Neural progenitor cell (in vitro differentiated cells): ENCODE results near the gene CRHR1. TPM values are rescaled to one million over a fixed set of nuclear protein-coding genes. Genes with fewer than 3 reads are reported as not detected.

Experiments
- DNase-seq: peaks from one replicate; pipeline ENCODE4 v3.0.0-alpha.2; 2016; ENCODE audit warnings: low spot score
- H2AFZ ChIP-seq: fragments of 200-600 bp; sonication (generic); replicated peaks from 2 replicates; pipeline ENCODE4 v1.6.1; 2016; ENCODE audit warnings: antibody characterized with exemption
- H3F3A ChIP-seq: fragments of 200-600 bp; sonication (generic); 2 replicates; pipeline ENCODE4 v1.6.1; 2016; ENCODE audit warnings: antibody characterized with exemption, low read depth
- H3K27ac ChIP-seq: fragments of 200-600 bp; sonication (generic); 2 replicates; pipeline ENCODE4 v1.5.1; 2016; ENCODE audit warnings: mild to moderate bottlenecking
- H3K27me3 ChIP-seq: fragments of 200-600 bp; sonication (generic); 2 replicates; pipeline ENCODE4 v1.6.1; 2016; ENCODE audit warnings: mild to moderate bottlenecking, moderate library complexity
- H3K36me3 ChIP-seq: fragments of 200-600 bp; sonication (generic); 2 replicates; pipeline ENCODE4 v1.5.1; 2016
- H3K4me1 ChIP-seq: fragments of 200-600 bp; sonication (generic); 2 replicates; pipeline ENCODE4 v1.6.1; 2016; ENCODE audit warnings: mixed run types
- H3K4me2 ChIP-seq: fragments of 200-600 bp; sonication (generic); 2 replicates; pipeline ENCODE4 v1.6.1; 2016
- H3K4me3 ChIP-seq: fragments of 200-600 bp; sonication (generic); 2 replicates; pipeline ENCODE4 v1.5.1; 2016
- H3K79me2 ChIP-seq: fragments of 200-600 bp; sonication (generic); 2 replicates; pipeline ENCODE4 v1.6.1; 2016; ENCODE audit warnings: low read depth
- H3K9ac ChIP-seq: fragments of 200-600 bp; sonication (generic); 2 replicates; pipeline ENCODE4 v1.6.1; 2016
- H3K9me3 ChIP-seq: fragments of 200-600 bp; sonication (generic); 2 replicates; pipeline ENCODE4 v1.5.1; 2016; ENCODE audit warnings: low read depth
- H4K20me1 ChIP-seq: fragments of 200-600 bp; sonication (generic); 2 replicates; pipeline ENCODE4 v1.6.1; 2016; ENCODE audit warnings: low read depth
- H3K27ac Mint-ChIP-seq: 3 replicates; pipeline ENCODE4 v1.8.0; 2021; ENCODE audit warnings: mixed read lengths
- H3K27me3 Mint-ChIP-seq: 2 replicates; pipeline ENCODE4 v1.8.0; 2022; ENCODE audit warnings: low read depth, mild to moderate bottlenecking, inconsistent platforms, moderate library complexity, mixed read lengths; ENCODE audit not compliant: insufficient read depth
- H3K36me3 Mint-ChIP-seq: 3 replicates; pipeline ENCODE4 v1.8.0; 2021; ENCODE audit warnings: mixed read lengths
- H3K4me1 Mint-ChIP-seq: 3 replicates; pipeline ENCODE4 v1.8.0; 2021; ENCODE audit warnings: mixed read lengths
- H3K4me3 Mint-ChIP-seq: 3 replicates; pipeline ENCODE4 v1.8.0; 2021; ENCODE audit warnings: mild to moderate bottlenecking, moderate library complexity, mixed read lengths
- H3K9me3 Mint-ChIP-seq: 3 replicates; pipeline ENCODE4 v1.8.0; 2020; ENCODE audit warnings: mixed read lengths
- CTCF ChIP-seq: fragments of 200-600 bp; sonication (generic); IDR thresholded peaks from 2 replicates; pipeline ENCODE4 v1.5.1; 2017; ENCODE audit warnings: antibody characterized with exemption, mild to moderate bottlenecking
- EZH2 ChIP-seq: fragments of 200-600 bp; sonication (generic); IDR thresholded peaks from 2 replicates; pipeline ENCODE4 v1.6.1; 2017; ENCODE audit warnings: antibody characterized with exemption, mild to moderate bottlenecking, moderate library complexity
- EZH2phosphoT487 ChIP-seq: fragments of 200-600 bp; sonication (generic); IDR thresholded peaks from 2 replicates; pipeline ENCODE4 v1.6.1; 2017; ENCODE audit warnings: antibody characterized with exemption
- total RNA-seq: library from RNA; depleted of rRNA; stranded (reverse); fragments of >200 nt; gene quantifications from 2 replicates; pipeline ENCODE4 v1.2.3, GENCODE V29; 2015; ENCODE audit warnings: low replicate concordance

Gene CRHR1
- total RNA-seq, 1 donor from 2014 or later, result 3.4 TPM

DNA sequence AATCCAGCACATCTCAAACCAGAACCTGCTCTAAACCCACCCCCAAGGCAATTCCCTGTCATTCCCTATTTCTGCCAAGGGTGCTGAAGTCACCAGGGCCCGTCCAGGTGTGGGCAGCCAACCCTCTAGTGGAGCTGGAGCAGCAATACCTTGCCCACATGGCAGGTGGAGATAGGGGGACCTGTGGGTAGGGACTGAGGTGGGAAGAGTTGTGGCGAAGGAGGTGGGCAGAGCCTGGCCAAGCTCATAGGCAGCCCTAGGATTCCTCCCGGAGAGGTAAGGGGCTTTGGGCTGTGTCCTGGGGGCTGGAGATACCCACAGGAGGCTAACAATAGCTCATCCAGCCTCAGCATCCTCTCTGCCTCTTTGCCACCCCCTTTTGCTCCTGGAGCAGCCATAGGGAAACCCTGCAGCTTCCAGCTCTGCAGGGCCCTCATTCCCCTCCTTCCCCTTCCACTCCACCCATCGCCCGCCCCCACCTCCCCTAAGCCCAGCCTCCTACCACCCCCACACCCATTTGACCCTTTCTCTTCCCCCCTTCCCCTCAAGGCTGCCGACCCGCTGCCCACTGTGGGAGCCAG is 30.4 kb upstream of the CRHR1 start:
- TF ChIP-seq CTCF (no peak), EZH2phosphoT487 (no peak), EZH2 (no peak)
- peaks cover 14% of the 10 kb centered on the region for H3K4me1 ChIP-seq
- no peaks in the 10 kb centered on the region for H3K79me2 ChIP-seq
- no peak overlapping the region for H3K9ac ChIP-seq
- H2AFZ ChIP-seq, result no peak overlapping the region
- Mint-ChIP-seq H3K27ac (no peak overlapping the region), H3K27me3 (peaks cover 7% of the 10 kb centered on the region), H3K36me3 (no peaks in the 10 kb centered on the region), H3K4me1 (peaks cover 11% of the 10 kb centered on the region), H3K9me3 (no peaks in the 10 kb centered on the region), H3K4me3 (no peak overlapping the region)
- H3K27me3 ChIP-seq, result peaks cover 53% of the 10 kb centered on the region
- no peak for DNase-seq
- H3F3A ChIP-seq, result no peaks in the 10 kb centered on the region
- H4K20me1 ChIP-seq, result no peaks in the 10 kb centered on the region
- no peak overlapping the region for H3K27ac ChIP-seq
- H3K4me3 ChIP-seq, result no peak overlapping the region
- no peak overlapping the region for H3K4me2 ChIP-seq
- H3K9me3 ChIP-seq, result no peaks in the 10 kb centered on the region
- no peaks in the 10 kb centered on the region for H3K36me3 ChIP-seq

DNA sequence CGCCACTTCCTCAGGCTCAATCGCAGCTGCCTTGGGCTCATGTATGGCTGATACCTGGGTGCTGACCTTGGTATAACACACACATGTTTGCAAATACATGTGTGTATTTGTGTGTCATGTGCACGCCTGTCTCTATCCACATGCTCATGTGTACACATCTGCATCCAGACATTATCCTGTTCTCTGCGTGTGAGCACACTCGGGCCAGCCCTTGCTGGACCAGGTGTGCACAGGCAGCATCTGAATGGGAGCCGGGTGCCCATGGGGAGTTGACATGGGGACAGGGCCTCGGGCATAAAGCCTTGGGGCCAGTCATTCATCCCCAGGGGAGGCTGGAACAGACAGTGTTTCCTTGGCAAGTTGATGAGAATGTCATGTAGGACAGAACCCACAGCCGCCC is 29.1 kb upstream of the CRHR1 start:
- H3K4me3 ChIP-seq, result no peak overlapping the region
- H2AFZ ChIP-seq, result no peak overlapping the region
- H3K79me2 ChIP-seq, result no peaks in the 10 kb centered on the region
- H3K36me3 Mint-ChIP-seq, result no peaks in the 10 kb centered on the region
- H3K27me3 Mint-ChIP-seq, result peaks cover 7% of the 10 kb centered on the region
- no peaks in the 10 kb centered on the region for H3K9me3 ChIP-seq
- no peaks in the 10 kb centered on the region for H3F3A ChIP-seq
- no peak for TF ChIP-seq EZH2phosphoT487
- TF ChIP-seq CTCF, result no peak
- TF ChIP-seq EZH2, result no peak
- no peak overlapping the region for H3K27ac ChIP-seq
- H3K9ac ChIP-seq, result no peak overlapping the region
- no peak overlapping the region for H3K4me2 ChIP-seq
- H3K9me3 Mint-ChIP-seq, result no peaks in the 10 kb centered on the region
- H3K36me3 ChIP-seq, result no peaks in the 10 kb centered on the region
- H3K27me3 ChIP-seq, result peaks cover 39% of the 10 kb centered on the region
- peaks cover 14% of the 10 kb centered on the region for H3K4me1 ChIP-seq
- no peaks in the 10 kb centered on the region for H4K20me1 ChIP-seq
- no peak for DNase-seq
- no peak overlapping the region for H3K4me3 Mint-ChIP-seq
- no peak overlapping the region for H3K27ac Mint-ChIP-seq
- peaks cover 11% of the 10 kb centered on the region for H3K4me1 Mint-ChIP-seq

DNA sequence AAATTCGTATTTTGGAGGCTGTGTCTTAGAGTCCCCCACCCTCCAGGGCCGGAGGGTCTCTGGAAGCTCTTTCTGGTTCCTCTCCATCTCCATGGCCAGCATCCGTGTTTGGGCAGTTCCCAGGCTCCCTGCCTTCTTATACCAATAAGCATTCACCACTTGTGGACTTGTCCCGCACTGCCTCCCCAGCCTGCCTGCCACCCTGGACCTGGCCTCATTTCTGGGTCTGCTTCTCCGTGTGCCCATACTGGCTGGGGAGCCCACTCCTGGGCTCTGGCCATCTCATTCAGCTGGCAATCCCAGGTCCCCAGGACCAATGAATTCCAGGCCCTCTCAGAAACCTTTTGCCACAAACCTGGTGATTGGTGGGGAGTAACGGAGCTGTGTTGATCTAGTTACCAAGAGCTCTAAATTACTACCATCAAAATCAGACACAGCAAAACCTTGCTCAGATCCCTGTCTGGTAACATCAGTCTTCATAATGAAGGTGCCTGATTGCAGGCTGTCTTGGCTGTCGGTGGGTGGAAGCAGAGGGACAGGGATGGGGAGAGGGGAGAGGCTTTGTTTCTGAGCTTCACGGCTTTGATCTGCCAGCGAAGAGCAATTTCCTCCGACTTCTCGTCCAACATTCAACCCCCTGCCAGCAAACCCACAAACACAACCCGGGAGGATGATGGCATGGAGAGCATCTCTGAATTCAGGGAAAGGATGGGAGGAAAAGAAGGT is 27.7 kb upstream of the CRHR1 start:
- Histone ChIP-seq H3K4me3 (no peak overlapping the region), H3K36me3 (no peaks in the 10 kb centered on the region), H3K27ac (no peak overlapping the region), H3K79me2 (no peaks in the 10 kb centered on the region), H3F3A (no peaks in the 10 kb centered on the region), H2AFZ (no peak overlapping the region), H3K9me3 (no peaks in the 10 kb centered on the region), H3K4me1 (peaks cover 11% of the 10 kb centered on the region), H3K4me2 (no peak overlapping the region), H3K27me3 (peaks cover 30% of the 10 kb centered on the region), H4K20me1 (no peaks in the 10 kb centered on the region), H3K9ac (no peak overlapping the region)
- Mint-ChIP-seq H3K27ac (peak overlapping the region; percentile 25), H3K9me3 (no peaks in the 10 kb centered on the region), H3K4me3 (peak overlapping the region; percentile 57), H3K27me3 (peaks cover 7% of the 10 kb centered on the region), H3K4me1 (peaks cover 11% of the 10 kb centered on the region), H3K36me3 (no peaks in the 10 kb centered on the region)
- TF ChIP-seq EZH2, result no peak
- TF ChIP-seq CTCF, result peak; percentile 18
- DNase-seq, result peak; percentile 35
